Fibroblast of skin of left biceps (primary cell): ENCODE data around the gene MBD5.

ENCODE experiments used
- DNase-seq, 2 experiments: peaks; one replicate each; pipeline ENCODE4 v3.0.0-alpha.2; 2013; ENCODE audit warnings: low read depth in 2 of 2

The MBD5 gene

GRCh38 chr2:148221166-148221565 lies 200.3 kb downstream of the MBD5 start:
- no peak for DNase-seq

GRCh38 chr2:148221926-148222325 lies 201.0 kb downstream of the MBD5 start:
- DNase-seq: no peak

- DNase-seq: no peak
Observed at GRCh38 chr2:148231858-148232257, 211.0 kb downstream of the MBD5 start.

GRCh38 chr2:148234143-148234542 lies 213.3 kb downstream of the MBD5 start:
- no peak for DNase-seq

- DNase-seq: no peak
Observed at GRCh38 chr2:148237911-148238310, 217.0 kb downstream of the MBD5 start.

GRCh38 chr2:148238561-148238960 lies 217.7 kb downstream of the MBD5 start:
- DNase-seq: no peak

GRCh38 chr2:148240838-148241237 lies 219.9 kb downstream of the MBD5 start:
- DNase-seq: no peak

- DNase-seq: no peak
Observed at GRCh38 chr2:148244593-148245292, 223.9 kb downstream of the MBD5 start.

GRCh38 chr2:148251993-148252392 lies 231.1 kb downstream of the MBD5 start:
- DNase-seq: no peak

GRCh38 chr2:148252646-148253045 lies 231.8 kb downstream of the MBD5 start:
- DNase-seq: no peak

- DNase-seq: no peak
Observed at GRCh38 chr2:148253685-148254084, 232.8 kb downstream of the MBD5 start.

GRCh38 chr2:148255929-148256328 lies 235.0 kb downstream of the MBD5 start:
- no peak for DNase-seq

GRCh38 chr2:148257276-148257675 lies 236.4 kb downstream of the MBD5 start:
- no peak for DNase-seq

GRCh38 chr2:148258124-148258523 lies 237.2 kb downstream of the MBD5 start:
- no peak for DNase-seq

- no peak for DNase-seq
Observed at GRCh38 chr2:148259674-148260073, 238.8 kb downstream of the MBD5 start.

GRCh38 chr2:148263890-148264289 lies 243.0 kb downstream of the MBD5 start:
- DNase-seq: no peak

GRCh38 chr2:148273158-148273691 lies 252.3 kb downstream of the MBD5 start:
- no peak for DNase-seq

- DNase-seq: no peak
Observed at GRCh38 chr2:148279216-148279615, 258.3 kb downstream of the MBD5 start.

GRCh38 chr2:148282201-148282600 lies 261.3 kb downstream of the MBD5 start:
- DNase-seq: peak; percentile 17

GRCh38 chr2:148292431-148292830 lies 271.5 kb downstream of the MBD5 start:
- DNase-seq: no peak

- DNase-seq: no peak
Observed at GRCh38 chr2:148298196-148298595, 277.3 kb downstream of the MBD5 start.

- DNase-seq: no peak
Observed at GRCh38 chr2:148299616-148300015, 278.7 kb downstream of the MBD5 start.

- no peak for DNase-seq
Observed at GRCh38 chr2:148300544-148300943, 279.7 kb downstream of the MBD5 start.

- no peak for DNase-seq
Observed at GRCh38 chr2:148301362-148301761, 280.5 kb downstream of the MBD5 start.
